ENCODE data around the gene SHPK. TPM values are rescaled to one million over a fixed set of nuclear protein-coding genes. Genes with fewer than 3 reads are reported as not detected.

Gene SHPK
- total RNA-seq, 1 donor from 2014 or later, result 9.0 TPM

- FAIRE-seq (no peak), DNase-seq (ENCODE audit: low read depth) (no peak)
- H3K36me3 ChIP-seq (ENCODE audit: control insufficient read depth, insufficient read depth, low read length), result peaks cover 4% of the 10 kb centered on the region
- no peak for TF ChIP-seq CTCF (IDR thresholded peaks at IDR 0.05; ENCODE audit: insufficient read depth, low read length, severe bottlenecking)
- no peaks in the 10 kb centered on the region for H3K27me3 ChIP-seq (ENCODE audit: control insufficient read depth, insufficient read depth, low read length)
- no peak overlapping the region for H3K4me3 ChIP-seq (ENCODE audit: low read depth, low read length)
Measured at GRCh38 chr17:3603870-3604259, 32.2 kb downstream of the SHPK start.

- no peak for TF ChIP-seq CTCF (IDR thresholded peaks at IDR 0.05; ENCODE audit: insufficient read depth, low read length, severe bottlenecking)
- DNase-seq (ENCODE audit: low read depth) (peak; percentile 98), FAIRE-seq (peak; percentile 72)
- H3K4me3 ChIP-seq (ENCODE audit: low read depth, low read length), result no peak overlapping the region
- H3K36me3 ChIP-seq (ENCODE audit: control insufficient read depth, insufficient read depth, low read length), result peaks cover 2% of the 10 kb centered on the region
- H3K27me3 ChIP-seq (ENCODE audit: control insufficient read depth, insufficient read depth, low read length), result no peaks in the 10 kb centered on the region
Measured at GRCh38 chr17:3603119-3603869, 32.8 kb downstream of the SHPK start.

- peak; percentile 54 for TF ChIP-seq CTCF (IDR thresholded peaks at IDR 0.05; ENCODE audit: insufficient read depth, low read length, severe bottlenecking)
- FAIRE-seq (no peak), DNase-seq (ENCODE audit: low read depth) (peak; percentile 15)
- Histone ChIP-seq H3K27me3 (ENCODE audit: control insufficient read depth, insufficient read depth, low read length) (no peaks in the 10 kb centered on the region), H3K36me3 (ENCODE audit: control insufficient read depth, insufficient read depth, low read length) (peaks cover 2% of the 10 kb centered on the region), H3K4me3 (ENCODE audit: low read depth, low read length) (no peak overlapping the region)
Measured at GRCh38 chr17:3602499-3602898, 33.6 kb downstream of the SHPK start.

- H3K36me3 ChIP-seq (ENCODE audit: control insufficient read depth, insufficient read depth, low read length), result no peaks in the 10 kb centered on the region
- H3K4me3 ChIP-seq (ENCODE audit: low read depth, low read length), result no peak overlapping the region
- FAIRE-seq, result no peak
- H3K27me3 ChIP-seq (ENCODE audit: control insufficient read depth, insufficient read depth, low read length), result no peaks in the 10 kb centered on the region
- DNase-seq (ENCODE audit: low read depth), result no peak
- no peak for TF ChIP-seq CTCF (IDR thresholded peaks at IDR 0.05; ENCODE audit: insufficient read depth, low read length, severe bottlenecking)
Measured at GRCh38 chr17:3600529-3601205, 35.4 kb downstream of the SHPK start.

DNA sequence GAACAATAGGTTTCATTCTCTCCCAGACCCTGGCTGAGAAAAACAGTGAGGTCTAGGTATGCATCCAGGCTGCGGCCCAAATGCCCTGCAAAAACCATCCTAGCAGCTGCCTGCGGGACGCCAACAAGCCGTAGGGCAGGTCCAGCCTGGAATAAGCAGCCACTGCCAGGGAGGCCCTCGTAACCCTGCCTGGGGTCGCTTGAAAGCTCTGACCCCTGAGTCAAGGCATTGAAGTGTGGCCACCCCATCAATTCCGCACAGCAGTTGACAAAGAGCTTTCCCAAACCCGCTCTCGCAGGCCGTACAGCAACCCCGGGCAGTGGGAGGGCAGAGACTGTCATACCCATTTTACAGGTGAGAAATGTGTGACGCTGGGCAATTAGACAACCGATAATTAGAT lies 38.0 kb downstream of the SHPK start:
- Histone ChIP-seq H3K36me3 (ENCODE audit: control insufficient read depth, insufficient read depth, low read length) (no peaks in the 10 kb centered on the region), H3K4me3 (ENCODE audit: low read depth, low read length) (no peak overlapping the region), H3K27me3 (ENCODE audit: control insufficient read depth, insufficient read depth, low read length) (no peaks in the 10 kb centered on the region)
- FAIRE-seq (no peak), DNase-seq (ENCODE audit: low read depth) (no peak)
- no peak for TF ChIP-seq CTCF (IDR thresholded peaks at IDR 0.05; ENCODE audit: insufficient read depth, low read length, severe bottlenecking)
